Measurements from ENCODE around the gene LRPPRC.

Gene LRPPRC

GRCh38 chr2:43854671-43855070, 141.1 kb downstream of the LRPPRC start:
- DNase-seq (ENCODE audit: low read depth in 3 of 3): no peak

GRCh38 chr2:43853141-43854081, 142.4 kb downstream of the LRPPRC start:
- no peak for DNase-seq (ENCODE audit: low read depth in 3 of 3)

- DNase-seq (ENCODE audit: low read depth in 3 of 3): no peak
Observed at GRCh38 chr2:43852196-43852730, 143.5 kb downstream of the LRPPRC start.

- no peak for DNase-seq (ENCODE audit: low read depth in 3 of 3)
Observed at GRCh38 chr2:43851011-43851980, 144.5 kb downstream of the LRPPRC start.

- DNase-seq (ENCODE audit: low read depth in 3 of 3): no peak
Observed at GRCh38 chr2:43848214-43848613, 147.6 kb downstream of the LRPPRC start.

- DNase-seq (ENCODE audit: low read depth in 3 of 3): no peak
Observed at GRCh38 chr2:43846140-43846793, 149.5 kb downstream of the LRPPRC start.

- DNase-seq (ENCODE audit: low read depth in 3 of 3): no peak
Observed at GRCh38 chr2:43845181-43845580, 150.6 kb downstream of the LRPPRC start.

GRCh38 chr2:43842866-43843226, 152.9 kb downstream of the LRPPRC start:
- no peak for DNase-seq (ENCODE audit: low read depth in 3 of 3)

- no peak for DNase-seq (ENCODE audit: low read depth in 3 of 3)
Observed at GRCh38 chr2:43841949-43842865, 153.6 kb downstream of the LRPPRC start.

- DNase-seq (ENCODE audit: low read depth in 3 of 3): no peak
Observed at GRCh38 chr2:43840965-43841364, 154.8 kb downstream of the LRPPRC start.

GRCh38 chr2:43839776-43840564, 155.8 kb downstream of the LRPPRC start:
- no peak for DNase-seq (ENCODE audit: low read depth in 3 of 3)

- no peak for DNase-seq (ENCODE audit: low read depth in 3 of 3)
Observed at GRCh38 chr2:43838560-43839267, 157.1 kb downstream of the LRPPRC start, which contains the start of the genes ABCG5 and ABCG8. TSS of gene ABCG5 (minus strand) at chr2:43838839. CDS start at chr2:43838679, 160 bp downstream. TSS of gene ABCG8 (plus strand) at chr2:43838971. CDS start at chr2:43839054, 83 bp downstream.

- no peak for DNase-seq (ENCODE audit: low read depth in 3 of 3)
Observed at GRCh38 chr2:43837831-43838559, 157.8 kb downstream of the LRPPRC start.

- no peak for DNase-seq (ENCODE audit: low read depth in 3 of 3)
Observed at GRCh38 chr2:43837033-43837432, 158.8 kb downstream of the LRPPRC start.
